B cell (primary cell): ENCODE results near the gene CFAP157. TPM values are rescaled to one million over a fixed set of nuclear protein-coding genes. Genes with fewer than 3 reads are reported as not detected.

Experiments used
- ATAC-seq: fragments of 200-7000 bp; cut with Tn5 transposase; one replicate; pipeline ENCODE4 v1.10.0; 2021; ENCODE audit warnings: low read depth, mild to moderate bottlenecking, moderate number of reproducible peaks, moderate library complexity
- CTCF ChIA-PET: fragments of 350-600 bp; sonication (Branson Sonifier 250); formaldehyde crosslinking; loops from one replicate; lab custom pipeline; 2021; ENCODE audit warnings: antibody characterized with exemption, inconsistent platforms; lab: Charles Lee
- POLR2A ChIA-PET: fragments of 350-600 bp; sonication (Branson Sonifier 250); formaldehyde crosslinking; loops from one replicate; lab custom pipeline; 2021; ENCODE audit warnings: antibody characterized with exemption; lab: Charles Lee
- DNase-seq: peaks from one replicate; pipeline ENCODE4 v3.0.0; 2013
- H2AFZ ChIP-seq: 2 replicates; pipeline ENCODE4 v1.6.1; 2012; ENCODE audit warnings: mild to moderate bottlenecking, low read depth, low read length; ENCODE audit not compliant: insufficient read depth, poor library complexity, severe bottlenecking
- H3K27ac ChIP-seq, 2 donors: 1 replicate in 1 of 2; 2 replicates in 1 of 2; pipeline ENCODE4 v1.5.1; 2012 to 2013; ENCODE audit warnings: low read length in 2 of 2, mild to moderate bottlenecking in 2 of 2, moderate library complexity in 1 of 2
- H3K27me3 ChIP-seq, 4 experiments: fragments of 200-600 bp in 1 of 4; sonication (generic) in 1 of 4; replicated peaks in 1 of 4; 1 replicate in 2 of 4; 2 replicates in 2 of 4; pipeline versions ENCODE4 v1.6.1 to v1.7.0; 2013 to 2016; ENCODE audit warnings: low read length in 3 of 4, mild to moderate bottlenecking in 2 of 4, mixed read lengths in 1 of 4, moderate library complexity in 1 of 4; ENCODE audit not compliant: insufficient read depth in 4 of 4, control insufficient read depth in 3 of 4; ENCODE audit errors: control extremely low read depth in 1 of 4
- H3K36me3 ChIP-seq, 2 experiments: replicated peaks in 1 of 2; 1 replicate in 1 of 2; 2 replicates in 1 of 2; pipeline versions ENCODE4 v1.6.1 to v1.7.1; 2013; ENCODE audit warnings: low read length in 1 of 2; ENCODE audit not compliant: insufficient read depth in 2 of 2, control insufficient read depth in 1 of 2; ENCODE audit errors: control extremely low read depth in 1 of 2, extremely low read depth in 1 of 2
- H3K4me1 ChIP-seq, 2 donors: fragments of 200-600 bp in 1 of 2; sonication (generic) in 1 of 2; 1 replicate in 1 of 2; 2 replicates in 1 of 2; pipeline versions ENCODE4 v1.5.1 to v1.6.1; 2013 to 2017; ENCODE audit warnings: low read length in 2 of 2; ENCODE audit not compliant: control insufficient read depth in 2 of 2, insufficient read depth in 2 of 2
- H3K4me2 ChIP-seq: replicated peaks from 2 replicates; pipeline ENCODE3; 2012; ENCODE audit warnings: mild to moderate bottlenecking, low read depth, low read length; ENCODE audit not compliant: poor library complexity, severe bottlenecking
- H3K4me3 ChIP-seq, 5 experiments: fragments of 200-600 bp in 1 of 5; sonication (generic) in 1 of 5; 1 replicate in 3 of 5; 2 replicates in 2 of 5; pipeline versions ENCODE4 v1.5.1 to v1.7.0; 2011 to 2016; ENCODE audit warnings: low read length in 4 of 5, mild to moderate bottlenecking in 4 of 5, low read depth in 2 of 5, control low read depth in 1 of 5, moderate library complexity in 1 of 5; ENCODE audit not compliant: insufficient read depth in 1 of 5; ENCODE audit errors: control extremely low read depth in 1 of 5, extremely low read depth in 1 of 5
- H3K79me2 ChIP-seq: fragments of 200-600 bp; sonication (generic); one replicate; pipeline ENCODE4 v1.6.0; 2016; ENCODE audit warnings: low read length; ENCODE audit not compliant: control insufficient read depth, insufficient read depth
- H3K9ac ChIP-seq: fragments of 200-600 bp; sonication (generic); 2 replicates; pipeline ENCODE4 v1.6.1; 2017; ENCODE audit warnings: mild to moderate bottlenecking, low read length, moderate library complexity
- H3K9me3 ChIP-seq, 3 donors: one replicate each; pipeline versions ENCODE4 v1.6.1 to v1.7.1; 2013; ENCODE audit warnings: low read length in 2 of 3; ENCODE audit not compliant: control insufficient read depth in 2 of 3, insufficient read depth in 1 of 3; ENCODE audit errors: control extremely low read depth in 1 of 3
- H4K20me1 ChIP-seq: 2 replicates; pipeline ENCODE4 v1.6.0; 2012; ENCODE audit warnings: mild to moderate bottlenecking, low read length; ENCODE audit not compliant: insufficient read depth, control insufficient read depth, poor library complexity, severe bottlenecking
- H3K27ac Mint-ChIP-seq: one replicate; pipeline ENCODE4 v1.8.0; 2021; ENCODE audit warnings: mixed read lengths
- H3K27me3 Mint-ChIP-seq: one replicate; pipeline ENCODE4 v1.8.0; 2021; ENCODE audit warnings: mixed read lengths
- H3K4me1 Mint-ChIP-seq: one replicate; pipeline ENCODE4 v1.8.0; 2021; ENCODE audit warnings: mixed read lengths
- H3K4me3 Mint-ChIP-seq: one replicate; pipeline ENCODE4 v1.8.0; 2021; ENCODE audit warnings: mixed read lengths
- H3K9me3 Mint-ChIP-seq: one replicate; pipeline ENCODE4 v1.8.0; 2022; ENCODE audit warnings: mixed read lengths; ENCODE audit not compliant: insufficient read depth
- EZH2 ChIP-seq: IDR thresholded peaks from 2 replicates; pipeline ENCODE4 v1.6.1; 2012; ENCODE audit warnings: borderline replicate concordance, low read depth, mild to moderate bottlenecking, moderate library complexity, low read length; ENCODE audit not compliant: insufficient read depth, poor library complexity, severe bottlenecking
- whole genome bisulfite sequencing: methylation state at CpG from one replicate; pipeline ENCODE4 v1.1.5; 2013; ENCODE audit warnings: missing lambda C conversion rate; ENCODE audit not compliant: insufficient coverage; 5-methylcytosine and 5-hydroxymethylcytosine counted together
- intact Hi-C: fragments of 100-400 bp; cut with micrococcal nuclease; formaldehyde crosslinking; loops from one replicate; pipeline ENCODE4 v1.10.0; 2022
- polyA plus RNA-seq: library from polyadenylated mRNA; depleted of rRNA; stranded (reverse); fragments of >200 nt; gene quantifications from 2 replicates; pipeline ENCODE4 v1.2.3, GENCODE V29; 2012
- total RNA-seq, 2 donors: library from RNA; stranded (reverse); fragments of 120-200 nt in 1 of 2; gene quantifications; 1 replicate in 1 of 2; 2 replicates in 1 of 2; pipeline versions ENCODE4 v1.2.3 to v1.2.4, GENCODE V29; 2013 to 2022
- TF ChIP-seq, protein P1 (sequence below): fragments of 200-600 bp; IDR thresholded peaks from one replicate; pipeline ENCODE4 v1.8.0; 2022; ENCODE audit warnings: antibody characterized with exemption, mild to moderate bottlenecking

The CFAP157 gene
- total and polyA plus RNA-seq, 2 donors (not counting 1 experiment from before 2014, with no cell fraction given): 0.03 TPM; not detected in 1

DNA sequence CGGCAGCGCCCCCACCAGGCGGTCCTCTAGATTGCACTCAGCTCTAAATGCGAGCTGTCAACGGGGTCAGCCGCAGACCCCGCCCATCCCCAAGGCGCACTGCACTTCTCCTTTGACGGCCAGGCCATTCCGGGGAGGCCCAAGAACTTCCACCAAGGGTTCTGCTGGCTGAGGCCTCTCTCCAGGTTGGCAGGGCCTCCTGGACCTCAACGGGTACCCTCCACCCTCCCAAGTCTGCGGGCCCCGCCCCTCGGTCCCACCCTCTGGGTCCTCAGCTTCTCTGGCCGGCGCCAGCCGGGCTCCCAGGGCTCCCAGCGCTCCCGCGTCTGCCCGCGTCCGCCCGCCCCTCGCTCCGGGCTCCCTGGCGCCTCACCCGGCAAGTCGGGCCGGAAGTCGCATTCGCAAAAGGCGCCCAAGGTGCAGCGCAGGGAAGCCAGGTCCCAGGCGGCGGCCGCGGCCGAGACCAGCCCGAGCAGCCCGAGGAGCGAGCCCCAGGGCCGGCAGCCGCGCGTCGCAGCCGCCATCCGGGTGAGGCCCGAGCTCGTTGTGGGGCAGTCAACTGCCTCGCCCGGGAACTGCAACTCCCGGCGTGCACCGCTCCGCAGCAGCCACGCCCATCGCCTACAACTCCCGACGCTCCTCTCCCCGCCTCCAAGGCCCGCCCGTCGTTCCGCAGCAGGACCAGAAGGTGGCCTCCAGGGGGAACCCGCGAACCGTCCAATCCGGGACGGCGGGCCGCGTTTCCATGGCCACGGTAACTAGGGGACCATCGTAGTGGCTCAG is 28.1 kb downstream of the CFAP157 start, which contains the start of gene TOR2A:
Gene TOR2A, minus strand, starts transcription at position 548 of the 783 bp plus-strand sequence. Its CDS starts 24 bp downstream, at position 524.
- Mint-ChIP-seq H3K4me3 (peak within 1 kb of the TSS; percentile 85), H3K9me3 (no peaks in the 10 kb centered on the region), H3K4me1 (peaks cover 16% of the 10 kb centered on the region), H3K27ac (peak within 1 kb of the TSS; percentile 88), H3K27me3 (no peaks in the 10 kb centered on the region)
- POLR2A ChIA-PET: interaction anchor here (0.8 to 2.6 kb wide), 11 partner anchors 19 to 284 kb away, joined by 3 to 39 read pairs (median 9); partner anchors contain the start of genes CDK9, LRSAM1, PTRH1 and RPL12
- peak within 1 kb of the TSS; percentile 86 for H2AFZ ChIP-seq
- H4K20me1 ChIP-seq: peaks cover 5% of the 10 kb centered on the region
- H3K4me1 ChIP-seq: peaks cover 11 to 16% of the 10 kb centered on the region in 2 donors
- TF ChIP-seq, protein P1, sequence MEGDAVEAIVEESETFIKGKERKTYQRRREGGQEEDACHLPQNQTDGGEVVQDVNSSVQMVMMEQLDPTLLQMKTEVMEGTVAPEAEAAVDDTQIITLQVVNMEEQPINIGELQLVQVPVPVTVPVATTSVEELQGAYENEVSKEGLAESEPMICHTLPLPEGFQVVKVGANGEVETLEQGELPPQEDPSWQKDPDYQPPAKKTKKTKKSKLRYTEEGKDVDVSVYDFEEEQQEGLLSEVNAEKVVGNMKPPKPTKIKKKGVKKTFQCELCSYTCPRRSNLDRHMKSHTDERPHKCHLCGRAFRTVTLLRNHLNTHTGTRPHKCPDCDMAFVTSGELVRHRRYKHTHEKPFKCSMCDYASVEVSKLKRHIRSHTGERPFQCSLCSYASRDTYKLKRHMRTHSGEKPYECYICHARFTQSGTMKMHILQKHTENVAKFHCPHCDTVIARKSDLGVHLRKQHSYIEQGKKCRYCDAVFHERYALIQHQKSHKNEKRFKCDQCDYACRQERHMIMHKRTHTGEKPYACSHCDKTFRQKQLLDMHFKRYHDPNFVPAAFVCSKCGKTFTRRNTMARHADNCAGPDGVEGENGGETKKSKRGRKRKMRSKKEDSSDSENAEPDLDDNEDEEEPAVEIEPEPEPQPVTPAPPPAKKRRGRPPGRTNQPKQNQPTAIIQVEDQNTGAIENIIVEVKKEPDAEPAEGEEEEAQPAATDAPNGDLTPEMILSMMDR: peak; percentile 49
- no peak for TF ChIP-seq EZH2
- CTCF ChIA-PET: interaction anchor here (0.5 to 4.3 kb wide), 64 partner anchors 9 to 915 kb away, joined by 3 to 109 read pairs (median 5); partner anchors contain the start of genes CDK9, CFAP157, ENG and FPGS
- H3K36me3 ChIP-seq: peaks cover 0 to 34% of the 10 kb centered on the region in 2 experiments
- peak within 1 kb of the TSS in 4 of 5 experiments; percentile 45 to 76 (median 64) for H3K4me3 ChIP-seq
- peaks cover 5% of the 10 kb centered on the region for H3K79me2 ChIP-seq
- under 1% methylated on average over 76 of the region's 76 CpGs for whole genome bisulfite sequencing
- peak within 1 kb of the TSS; percentile 74 for H3K9ac ChIP-seq
- ATAC-seq: peak; percentile 92
- peak within 1 kb of the TSS; percentile 80 to 96 for H3K27ac ChIP-seq
- intact Hi-C loops: loop anchor here (1.0 kb wide), 11 partner anchors 20 to 202 kb away; partner anchors contain the start of genes DPM2, FPGS, PTRH1 and ST6GALNAC4
- no peaks in the 10 kb centered on the region for H3K27me3 ChIP-seq
- H3K4me2 ChIP-seq: peak within 1 kb of the TSS; percentile 89
- DNase-seq: peak; percentile 99
- H3K9me3 ChIP-seq: no peaks in the 10 kb centered on the region
